GM21447 (cell line): ENCODE data around the gene SARS1.
"Not testable (repeated sequence)": the region's sequence is repeated elsewhere in the genome, so short reads cannot be mapped to it uniquely, and the experiment has no call there.

Experiments
- ATAC-seq: cut with Tn5 transposase; IDR thresholded peaks from one replicate; pipeline ENCODE4 v1.9.1; 2021; ENCODE audit not compliant: unreplicated experiment

SARS1 gene

GRCh38 chr1:109192433-109192832, 21.3 kb upstream of the SARS1 start:
- no peak for ATAC-seq

- ATAC-seq: peak; percentile 67
Measured at GRCh38 chr1:109193653-109194590, 19.8 kb upstream of the SARS1 start.

- no peak for ATAC-seq
Measured at GRCh38 chr1:109197158-109198042, 16.3 kb upstream of the SARS1 start.

- no peak for ATAC-seq
Measured at GRCh38 chr1:109198043-109198695, 15.5 kb upstream of the SARS1 start.

- no peak for ATAC-seq
Measured at GRCh38 chr1:109198745-109199144, 15.0 kb upstream of the SARS1 start.

- ATAC-seq: no peak
Measured at GRCh38 chr1:109199710-109200109, 14.0 kb upstream of the SARS1 start.

GRCh38 chr1:109201123-109201703, 12.5 kb upstream of the SARS1 start:
- no peak for ATAC-seq

GRCh38 chr1:109204484-109204883, 9.2 kb upstream of the SARS1 start:
- no peak for ATAC-seq

GRCh38 chr1:109206339-109206738, 7.4 kb upstream of the SARS1 start:
- ATAC-seq: no peak

GRCh38 chr1:109207467-109208103, 6.1 kb upstream of the SARS1 start:
- ATAC-seq: no peak

GRCh38 chr1:109208394-109208793, 5.3 kb upstream of the SARS1 start:
- no peak for ATAC-seq

GRCh38 chr1:109208836-109209463, 4.8 kb upstream of the SARS1 start:
- ATAC-seq: no peak

GRCh38 chr1:109210058-109210457, 3.7 kb upstream of the SARS1 start:
- no peak for ATAC-seq

GRCh38 chr1:109213345-109213823, 334 bp upstream of the SARS1 start:
- ATAC-seq: no peak

- no peak for ATAC-seq
Measured at GRCh38 chr1:109214695-109215623, 1.2 kb downstream of the SARS1 start.

GRCh38 chr1:109216662-109217061, 2.9 kb downstream of the SARS1 start:
- no peak for ATAC-seq

- no peak for ATAC-seq
Measured at GRCh38 chr1:109218516-109218915, 4.8 kb downstream of the SARS1 start.

- ATAC-seq: not testable (repeated sequence)
Measured at GRCh38 chr1:109221201-109221600, 7.5 kb downstream of the SARS1 start.

- ATAC-seq: no peak
Measured at GRCh38 chr1:109225308-109225707, 11.6 kb downstream of the SARS1 start.
